Gastrocnemius medialis (tissue), 4 donors: ENCODE measurements around the gene PTF1A.

ENCODE experiments used
- POLR2A ChIP-seq, 2 donors: fragments of 450-650 bp; IDR thresholded peaks; one replicate each; pipeline ENCODE4 v1.6.1; 2017; ENCODE audit warnings: antibody characterized with exemption in 2 of 2, mild to moderate bottlenecking in 2 of 2, moderate library complexity in 2 of 2
- TF ChIP-seq, protein P1 (sequence below), 5 experiments: fragments of 450-650 bp in 3 of 5; fragments of 200-600 bp in 2 of 5; sonication (generic) in 2 of 5; IDR thresholded peaks in 4 of 5; conservative IDR thresholded peaks in 1 of 5; 1 replicate in 4 of 5; 2 replicates in 1 of 5; pipeline ENCODE4 v1.5.1; 2016 to 2019; ENCODE audit warnings: antibody characterized with exemption in 5 of 5, mild to moderate bottlenecking in 3 of 5, moderate library complexity in 3 of 5

DNA sequence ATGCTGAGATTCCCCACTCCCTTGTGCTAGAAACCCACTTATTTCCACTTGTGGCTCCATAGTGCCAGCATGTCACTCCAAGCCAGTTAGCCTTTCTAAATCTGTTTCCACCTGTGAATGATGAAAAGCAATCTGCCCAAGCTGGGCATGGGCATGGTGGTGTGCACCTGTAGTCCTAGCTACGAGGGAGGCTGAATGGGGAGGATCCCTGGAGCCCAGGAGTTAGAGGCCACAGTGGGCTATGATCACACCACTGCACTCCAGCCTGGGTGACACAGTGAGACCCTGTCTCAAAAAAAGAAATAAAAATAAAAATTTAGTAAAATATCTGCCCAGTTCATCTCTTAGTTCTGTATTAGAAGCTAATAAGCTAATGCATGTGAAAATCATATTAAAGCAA is 5.0 kb upstream of the PTF1A start:
- TF ChIP-seq, protein P1, sequence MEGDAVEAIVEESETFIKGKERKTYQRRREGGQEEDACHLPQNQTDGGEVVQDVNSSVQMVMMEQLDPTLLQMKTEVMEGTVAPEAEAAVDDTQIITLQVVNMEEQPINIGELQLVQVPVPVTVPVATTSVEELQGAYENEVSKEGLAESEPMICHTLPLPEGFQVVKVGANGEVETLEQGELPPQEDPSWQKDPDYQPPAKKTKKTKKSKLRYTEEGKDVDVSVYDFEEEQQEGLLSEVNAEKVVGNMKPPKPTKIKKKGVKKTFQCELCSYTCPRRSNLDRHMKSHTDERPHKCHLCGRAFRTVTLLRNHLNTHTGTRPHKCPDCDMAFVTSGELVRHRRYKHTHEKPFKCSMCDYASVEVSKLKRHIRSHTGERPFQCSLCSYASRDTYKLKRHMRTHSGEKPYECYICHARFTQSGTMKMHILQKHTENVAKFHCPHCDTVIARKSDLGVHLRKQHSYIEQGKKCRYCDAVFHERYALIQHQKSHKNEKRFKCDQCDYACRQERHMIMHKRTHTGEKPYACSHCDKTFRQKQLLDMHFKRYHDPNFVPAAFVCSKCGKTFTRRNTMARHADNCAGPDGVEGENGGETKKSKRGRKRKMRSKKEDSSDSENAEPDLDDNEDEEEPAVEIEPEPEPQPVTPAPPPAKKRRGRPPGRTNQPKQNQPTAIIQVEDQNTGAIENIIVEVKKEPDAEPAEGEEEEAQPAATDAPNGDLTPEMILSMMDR (IDR thresholded peaks at IDR 0.05 in 4 of 5, conservative IDR thresholded peaks at IDR 0.05 in 1 of 5): no peak
- no peak for TF ChIP-seq POLR2A (IDR thresholded peaks at IDR 0.05)
